Neutrophil (primary cell): ENCODE results near the gene KCNT1.

Source experiments
- H3K27ac ChIP-seq: fragments of 200-600 bp; sonication (generic); 2 replicates; pipeline ENCODE4 v1.5.1; 2016; ENCODE audit warnings: mild to moderate bottlenecking, moderate library complexity
- H3K27me3 ChIP-seq: fragments of 200-600 bp; sonication (generic); 2 replicates; pipeline ENCODE4 v1.6.0; 2016; ENCODE audit warnings: mild to moderate bottlenecking
- H3K36me3 ChIP-seq: fragments of 200-600 bp; sonication (generic); 2 replicates; pipeline ENCODE4 v1.5.1; 2017
- H3K4me1 ChIP-seq, 2 experiments: fragments of 200-600 bp in 1 of 2; sonication (generic) in 1 of 2; 1 replicate in 1 of 2; 2 replicates in 1 of 2; pipeline versions ENCODE4 v1.5.1 to v1.6.1; 2013 to 2016; ENCODE audit warnings: low read depth in 1 of 2, low read length in 1 of 2, mild to moderate bottlenecking in 1 of 2, moderate library complexity in 1 of 2; ENCODE audit not compliant: control insufficient read depth in 1 of 2, insufficient read depth in 1 of 2
- H3K4me3 ChIP-seq, 2 experiments: fragments of 200-600 bp in 1 of 2; sonication (generic) in 1 of 2; 1 replicate in 1 of 2; 2 replicates in 1 of 2; pipeline ENCODE4 v1.5.1; 2013 to 2016; ENCODE audit warnings: low read depth in 1 of 2, low read length in 1 of 2, mild to moderate bottlenecking in 1 of 2, moderate library complexity in 1 of 2
- H3K9me3 ChIP-seq: fragments of 200-600 bp; sonication (generic); 2 replicates; pipeline ENCODE4 v1.5.1; 2016
- TF ChIP-seq, protein P1 (sequence below): fragments of 200-600 bp; sonication (generic); IDR thresholded peaks from 2 replicates; pipeline ENCODE4 v1.5.1; 2016; ENCODE audit warnings: antibody characterized with exemption

KCNT1 gene

DNA sequence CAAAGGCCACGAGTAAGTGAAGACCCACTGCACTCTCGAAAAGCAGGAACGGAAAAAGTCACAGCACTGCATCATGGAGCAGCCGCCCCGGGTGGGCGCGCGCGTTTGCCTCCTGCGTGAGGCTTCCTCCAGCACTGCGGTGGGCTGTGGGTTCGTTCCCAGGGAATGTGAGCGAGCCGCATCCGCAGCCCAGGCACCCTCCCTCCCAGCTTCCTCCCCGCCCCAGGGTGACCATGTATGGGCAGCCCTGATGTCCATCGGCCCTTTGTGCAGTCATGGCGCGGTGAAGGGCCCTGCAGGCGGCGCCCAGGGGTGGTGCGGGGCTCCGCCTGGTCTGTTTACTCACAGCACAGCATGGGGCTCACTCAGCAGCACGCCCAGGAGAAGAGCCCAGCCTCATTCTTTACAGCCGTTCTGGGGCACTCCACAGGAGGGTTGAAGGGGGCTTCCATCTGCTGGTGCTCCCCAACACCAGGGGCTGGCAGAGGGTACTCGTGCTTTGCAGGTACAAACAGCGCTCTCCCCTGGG, 32.7 kb downstream of the KCNT1 start:
- Histone ChIP-seq H3K9me3 (no peaks in the 10 kb centered on the region), H3K27me3 (peaks cover 47% of the 10 kb centered on the region), H3K36me3 (no peaks in the 10 kb centered on the region), H3K27ac (no peak overlapping the region), H3K4me3 (no peak overlapping the region), H3K4me1 (no peaks in the 10 kb centered on the region)
- TF ChIP-seq, protein P1, sequence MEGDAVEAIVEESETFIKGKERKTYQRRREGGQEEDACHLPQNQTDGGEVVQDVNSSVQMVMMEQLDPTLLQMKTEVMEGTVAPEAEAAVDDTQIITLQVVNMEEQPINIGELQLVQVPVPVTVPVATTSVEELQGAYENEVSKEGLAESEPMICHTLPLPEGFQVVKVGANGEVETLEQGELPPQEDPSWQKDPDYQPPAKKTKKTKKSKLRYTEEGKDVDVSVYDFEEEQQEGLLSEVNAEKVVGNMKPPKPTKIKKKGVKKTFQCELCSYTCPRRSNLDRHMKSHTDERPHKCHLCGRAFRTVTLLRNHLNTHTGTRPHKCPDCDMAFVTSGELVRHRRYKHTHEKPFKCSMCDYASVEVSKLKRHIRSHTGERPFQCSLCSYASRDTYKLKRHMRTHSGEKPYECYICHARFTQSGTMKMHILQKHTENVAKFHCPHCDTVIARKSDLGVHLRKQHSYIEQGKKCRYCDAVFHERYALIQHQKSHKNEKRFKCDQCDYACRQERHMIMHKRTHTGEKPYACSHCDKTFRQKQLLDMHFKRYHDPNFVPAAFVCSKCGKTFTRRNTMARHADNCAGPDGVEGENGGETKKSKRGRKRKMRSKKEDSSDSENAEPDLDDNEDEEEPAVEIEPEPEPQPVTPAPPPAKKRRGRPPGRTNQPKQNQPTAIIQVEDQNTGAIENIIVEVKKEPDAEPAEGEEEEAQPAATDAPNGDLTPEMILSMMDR = no peak

DNA sequence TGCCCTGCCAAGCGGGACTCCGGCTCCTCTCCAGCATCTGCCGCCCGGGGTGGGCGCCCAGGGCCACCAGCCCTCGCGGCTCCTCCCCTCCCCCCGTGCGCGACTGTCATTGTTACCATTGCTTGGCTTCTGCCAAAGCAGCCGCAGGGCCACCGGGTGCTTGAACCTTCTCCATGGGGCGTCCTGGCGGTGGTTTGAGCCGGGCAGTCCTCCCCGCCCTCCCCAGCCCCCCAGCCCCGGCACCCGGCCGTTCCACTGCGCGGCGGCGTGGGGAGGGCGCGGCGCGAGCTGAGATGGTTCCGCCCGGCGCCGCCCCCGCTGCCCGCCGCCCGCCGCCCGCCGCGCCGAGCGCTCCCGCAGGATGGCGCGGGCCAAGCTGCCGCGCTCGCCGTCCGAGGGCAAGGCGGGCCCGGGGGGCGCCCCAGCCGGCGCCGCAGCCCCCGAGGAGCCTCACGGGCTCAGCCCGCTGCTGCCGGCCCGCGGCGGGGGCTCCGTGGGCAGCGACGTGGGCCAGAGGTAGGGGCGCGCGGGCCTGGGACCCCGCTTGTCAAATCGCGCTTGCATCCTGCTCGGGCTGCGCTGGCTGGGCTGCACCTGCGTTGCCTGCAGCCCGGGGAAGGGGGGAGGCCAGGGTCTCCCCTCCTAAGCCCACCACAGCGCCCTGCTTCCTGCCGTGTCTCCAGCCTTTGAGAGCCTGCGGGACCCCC, 34.4 kb downstream of the KCNT1 start:
- TF ChIP-seq, protein P1 = no peak
- H3K4me3 ChIP-seq = no peak overlapping the region
- H3K4me1 ChIP-seq = no peaks in the 10 kb centered on the region
- peaks cover 47% of the 10 kb centered on the region for H3K27me3 ChIP-seq
- H3K36me3 ChIP-seq = no peaks in the 10 kb centered on the region
- no peak overlapping the region for H3K27ac ChIP-seq
- no peaks in the 10 kb centered on the region for H3K9me3 ChIP-seq

DNA sequence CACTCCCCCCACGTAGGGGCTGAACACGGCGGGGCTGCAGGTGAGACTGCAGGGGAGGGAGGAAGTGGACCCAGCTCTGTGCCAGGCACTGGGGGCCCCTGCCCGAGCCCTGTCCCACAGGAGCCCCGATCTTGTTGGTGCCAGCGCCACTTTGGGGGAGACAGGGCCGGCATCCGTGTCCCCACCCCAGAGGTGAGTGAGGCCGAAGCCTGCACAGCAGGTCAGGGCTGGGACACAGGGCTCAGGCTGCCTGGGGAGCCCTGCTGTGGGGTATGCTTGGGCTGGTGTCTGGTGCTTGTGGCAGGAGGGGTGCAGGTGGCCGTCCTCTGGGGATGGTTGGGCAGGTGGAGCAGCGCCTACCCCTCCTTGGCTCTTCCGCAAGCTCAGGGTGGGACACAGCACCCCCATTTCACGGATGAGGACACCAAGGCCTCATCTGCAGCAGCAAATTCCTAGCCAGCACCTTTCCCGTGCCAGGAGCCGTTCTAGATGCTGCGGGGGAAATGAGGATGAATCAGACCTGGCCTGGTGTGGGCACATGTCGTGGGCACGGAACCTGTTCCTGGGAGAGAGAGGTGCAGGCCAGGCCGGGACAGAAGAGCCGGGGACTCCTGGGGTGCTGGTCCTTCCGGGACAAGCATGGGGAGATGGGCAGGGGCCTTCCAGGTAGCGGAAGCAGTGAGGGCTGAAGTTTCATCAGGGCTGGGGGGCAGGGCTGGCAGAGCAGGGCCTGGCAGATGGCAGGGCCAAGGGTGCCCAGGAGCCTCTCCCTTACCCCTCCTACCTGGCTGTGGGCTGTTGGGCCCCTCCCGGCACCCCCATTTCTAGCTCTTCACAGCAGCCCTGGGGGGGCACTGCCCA, 35.2 kb downstream of the KCNT1 start:
- Histone ChIP-seq H3K4me3 (no peak overlapping the region), H3K36me3 (no peaks in the 10 kb centered on the region), H3K4me1 (no peaks in the 10 kb centered on the region), H3K9me3 (no peaks in the 10 kb centered on the region), H3K27me3 (peaks cover 47% of the 10 kb centered on the region), H3K27ac (no peak overlapping the region)
- TF ChIP-seq, protein P1 = no peak

DNA sequence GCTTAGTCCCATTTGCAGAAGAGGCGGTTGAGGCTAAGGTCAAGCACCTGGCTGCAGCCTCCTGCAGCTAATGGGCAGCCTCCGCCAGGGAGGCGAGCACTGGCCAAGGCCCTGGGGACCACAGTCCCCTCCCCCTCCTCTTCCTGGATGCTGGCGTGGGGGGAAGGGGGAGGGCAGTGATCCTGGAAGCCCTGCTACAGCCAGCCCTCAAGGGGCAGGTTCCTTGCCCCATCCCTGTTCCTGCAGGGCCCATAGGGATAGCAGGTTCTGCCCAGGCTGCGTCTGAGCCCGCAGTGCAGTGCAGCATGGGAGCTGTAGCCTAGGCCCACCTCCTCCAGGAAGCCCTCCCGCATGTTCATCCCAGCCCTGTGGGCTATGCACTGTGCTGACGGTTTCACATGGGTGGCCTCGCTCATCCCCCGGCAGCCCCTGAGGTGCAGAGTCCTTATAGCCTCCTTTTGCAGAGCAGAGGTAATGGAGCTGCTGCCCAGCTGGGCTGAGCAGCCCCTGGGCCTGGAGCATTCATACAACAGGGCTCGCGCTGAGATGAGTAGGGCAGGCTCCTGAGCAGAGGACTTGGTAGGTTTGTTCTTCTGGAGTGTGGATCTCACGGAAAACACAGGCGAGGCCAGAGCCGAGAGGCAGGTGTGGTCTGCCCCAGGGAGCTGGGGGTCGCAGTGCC, 36.0 kb downstream of the KCNT1 start:
- H3K27me3 ChIP-seq = peaks cover 44% of the 10 kb centered on the region

More for the DNA sequence above, 36.0 kb downstream of the KCNT1 start:
- no peaks in the 10 kb centered on the region for H3K36me3 ChIP-seq
- no peaks in the 10 kb centered on the region for H3K4me1 ChIP-seq
- H3K4me3 ChIP-seq = no peak overlapping the region
- H3K9me3 ChIP-seq = no peaks in the 10 kb centered on the region
- H3K27ac ChIP-seq = no peak overlapping the region
- TF ChIP-seq, protein P1 = no peak
